Mesendoderm (in vitro differentiated cells): ENCODE data around the gene PDCD1LG2.

Experiments
- DNase-seq: peaks from one replicate; pipeline ENCODE4 v3.0.0; 2013
- H2AK5ac ChIP-seq: 2 replicates; pipeline ENCODE4 v1.6.1; 2013; ENCODE audit warnings: low read length, inconsistent platforms
- H2BK120ac ChIP-seq: 2 replicates; pipeline ENCODE4 v1.6.1; 2013; ENCODE audit warnings: low read depth, mild to moderate bottlenecking, low read length, moderate library complexity, mixed read lengths
- H2BK15ac ChIP-seq: replicated peaks from 2 replicates; pipeline ENCODE4 v1.6.1; 2013; ENCODE audit warnings: low read depth, mild to moderate bottlenecking, moderate library complexity
- H2BK5ac ChIP-seq: 2 replicates; pipeline ENCODE4 v1.6.1; 2013; ENCODE audit warnings: low read length, inconsistent platforms
- H3K18ac ChIP-seq: 2 replicates; pipeline ENCODE4 v1.6.1; 2013; ENCODE audit warnings: mild to moderate bottlenecking, low read length, mixed read lengths
- H3K23ac ChIP-seq: one replicate; pipeline ENCODE4 v1.6.1; 2013; ENCODE audit warnings: low read length
- H3K27ac ChIP-seq: 2 replicates; pipeline ENCODE4 v1.5.1; 2013; ENCODE audit warnings: low read depth, mild to moderate bottlenecking, inconsistent platforms, low read length, moderate library complexity
- H3K27me3 ChIP-seq: 2 replicates; pipeline ENCODE4 v1.6.1; 2013; ENCODE audit warnings: low read length, control low read depth, mild to moderate bottlenecking, inconsistent platforms; ENCODE audit not compliant: insufficient read depth, poor library complexity
- H3K36me3 ChIP-seq: 2 replicates; pipeline ENCODE4 v1.6.1; 2013; ENCODE audit warnings: low read length, inconsistent platforms; ENCODE audit not compliant: control insufficient read depth, insufficient read depth
- H3K4ac ChIP-seq: one replicate; pipeline ENCODE4 v1.6.1; 2013; ENCODE audit warnings: low read depth, mild to moderate bottlenecking, low read length, moderate library complexity
- H3K4me1 ChIP-seq: 2 replicates; pipeline ENCODE4 v1.6.1; 2013; ENCODE audit warnings: low read depth, low read length, inconsistent platforms; ENCODE audit not compliant: control insufficient read depth
- H3K4me2 ChIP-seq: 2 replicates; pipeline ENCODE4 v1.6.1; 2013; ENCODE audit warnings: low read length
- H3K4me3 ChIP-seq: 2 replicates; pipeline ENCODE4 v1.5.1; 2013; ENCODE audit warnings: mild to moderate bottlenecking, low read length
- H3K56ac ChIP-seq: one replicate; pipeline ENCODE4 v1.6.1; 2013; ENCODE audit warnings: low read length
- H3K79me1 ChIP-seq: 2 replicates; pipeline ENCODE4 v1.6.1; 2013; ENCODE audit warnings: low read length, inconsistent platforms
- H3K79me2 ChIP-seq: 2 replicates; pipeline ENCODE4 v1.6.1; 2013; ENCODE audit warnings: mild to moderate bottlenecking, low read length; ENCODE audit not compliant: control insufficient read depth, insufficient read depth
- H3K9ac ChIP-seq: 2 replicates; pipeline ENCODE4 v1.6.1; 2013; ENCODE audit warnings: low read length, inconsistent platforms
- H4K5ac ChIP-seq: one replicate; pipeline ENCODE4 v1.6.1; 2013; ENCODE audit warnings: low read length
- H4K8ac ChIP-seq: one replicate; pipeline ENCODE4 v1.6.1; 2013; ENCODE audit warnings: low read depth, mild to moderate bottlenecking, control low read depth, low read length, moderate library complexity
- WGBS: extraction: QIAGEN DNeasy Blood & Tissue Kit; methylation state at CpG from one replicate; pipeline ENCODE4 v1.1.7; 2013; ENCODE audit warnings: low lambda C conversion rate, missing lambda C conversion rate; ENCODE audit not compliant: insufficient coverage; ENCODE audit errors: extremely low coverage; 5-methylcytosine and 5-hydroxymethylcytosine counted together

Gene PDCD1LG2

GRCh38 chr9:5515261-5515650 is 4.9 kb downstream of the PDCD1LG2 start:
- H3K79me2 ChIP-seq: no peaks in the 10 kb centered on the region
- H4K8ac ChIP-seq: no peak overlapping the region
- H2AK5ac ChIP-seq: no peak overlapping the region
- H3K9ac ChIP-seq: no peak overlapping the region
- H3K27me3 ChIP-seq: no peaks in the 10 kb centered on the region
- H3K36me3 ChIP-seq: no peaks in the 10 kb centered on the region
- H2BK5ac ChIP-seq: no peak overlapping the region
- no peak overlapping the region for H3K4me3 ChIP-seq
- no CpG with 5 or more reads among the region's 4 CpGs for WGBS
- no peak overlapping the region for H3K27ac ChIP-seq
- DNase-seq: no peak
- no peak overlapping the region for H2BK120ac ChIP-seq
- no peak overlapping the region for H2BK15ac ChIP-seq
- no peak overlapping the region for H3K4me2 ChIP-seq
- H3K23ac ChIP-seq: no peak overlapping the region
- no peaks in the 10 kb centered on the region for H3K79me1 ChIP-seq
- no peak overlapping the region for H3K4ac ChIP-seq
- H3K18ac ChIP-seq: no peak overlapping the region
- H3K4me1 ChIP-seq: peaks cover 2% of the 10 kb centered on the region
- H4K5ac ChIP-seq: no peak overlapping the region
- H3K56ac ChIP-seq: no peak overlapping the region

GRCh38 chr9:5516453-5517220 is 6.3 kb downstream of the PDCD1LG2 start:
- no CpG with 5 or more reads among the region's 10 CpGs for WGBS
- no peak overlapping the region for H3K9ac ChIP-seq
- H2BK120ac ChIP-seq: no peak overlapping the region
- H3K27ac ChIP-seq: no peak overlapping the region
- H3K56ac ChIP-seq: no peak overlapping the region
- no peak overlapping the region for H3K4me2 ChIP-seq
- H4K8ac ChIP-seq: no peak overlapping the region
- no peaks in the 10 kb centered on the region for H3K36me3 ChIP-seq
- H3K27me3 ChIP-seq: no peaks in the 10 kb centered on the region
- no peak overlapping the region for H3K23ac ChIP-seq
- no peak overlapping the region for H3K4ac ChIP-seq
- no peak overlapping the region for H2AK5ac ChIP-seq
- no peaks in the 10 kb centered on the region for H3K79me2 ChIP-seq
- no peak for DNase-seq
- no peaks in the 10 kb centered on the region for H3K4me1 ChIP-seq
- H2BK15ac ChIP-seq: no peak overlapping the region
- H3K4me3 ChIP-seq: no peak overlapping the region
- H3K79me1 ChIP-seq: no peaks in the 10 kb centered on the region
- H4K5ac ChIP-seq: no peak overlapping the region
- no peak overlapping the region for H2BK5ac ChIP-seq
- no peak overlapping the region for H3K18ac ChIP-seq

GRCh38 chr9:5518171-5518936 is 8.0 kb downstream of the PDCD1LG2 start:
- Histone ChIP-seq H4K5ac (no peak overlapping the region), H3K36me3 (no peaks in the 10 kb centered on the region), H3K79me2 (no peaks in the 10 kb centered on the region)

GRCh38 chr9:5518937-5519319 is 8.6 kb downstream of the PDCD1LG2 start:
- Histone ChIP-seq H3K36me3 (no peaks in the 10 kb centered on the region), H3K23ac (no peak overlapping the region), H3K18ac (no peak overlapping the region), H3K4me1 (no peaks in the 10 kb centered on the region), H3K79me1 (no peaks in the 10 kb centered on the region), H2BK5ac (no peak overlapping the region), H3K4ac (no peak overlapping the region), H3K56ac (no peak overlapping the region), H3K9ac (no peak overlapping the region), H3K27ac (no peak overlapping the region), H2BK15ac (no peak overlapping the region), H2AK5ac (no peak overlapping the region), H4K5ac (no peak overlapping the region), H3K27me3 (no peaks in the 10 kb centered on the region), H4K8ac (no peak overlapping the region), H3K79me2 (no peaks in the 10 kb centered on the region), H3K4me3 (no peak overlapping the region), H2BK120ac (no peak overlapping the region), H3K4me2 (no peak overlapping the region)
- DNase-seq: no peak
- no CpG with 5 or more reads among the region's 2 CpGs for WGBS

More at GRCh38 chr9:5518171-5518936, 8.0 kb downstream of the PDCD1LG2 start:
- no peak overlapping the region for H2BK5ac ChIP-seq
- H3K56ac ChIP-seq: no peak overlapping the region
- no peak overlapping the region for H3K27ac ChIP-seq
- no peak overlapping the region for H2BK120ac ChIP-seq
- H3K18ac ChIP-seq: no peak overlapping the region
- H3K9ac ChIP-seq: no peak overlapping the region
- H3K4me2 ChIP-seq: no peak overlapping the region
- no peaks in the 10 kb centered on the region for H3K79me1 ChIP-seq
- no CpG with 5 or more reads among the region's 2 CpGs for WGBS
- DNase-seq: no peak
- no peak overlapping the region for H3K23ac ChIP-seq
- no peak overlapping the region for H2BK15ac ChIP-seq
- no peaks in the 10 kb centered on the region for H3K4me1 ChIP-seq
- H3K4ac ChIP-seq: no peak overlapping the region
- H4K8ac ChIP-seq: no peak overlapping the region
- no peaks in the 10 kb centered on the region for H3K27me3 ChIP-seq
- no peak overlapping the region for H3K4me3 ChIP-seq
- H2AK5ac ChIP-seq: no peak overlapping the region

- H3K4me3 ChIP-seq: no peak overlapping the region
- no peak overlapping the region for H2BK5ac ChIP-seq
- no peak overlapping the region for H2AK5ac ChIP-seq
- H3K56ac ChIP-seq: no peak overlapping the region
- H3K27ac ChIP-seq: no peak overlapping the region
- H3K36me3 ChIP-seq: no peaks in the 10 kb centered on the region
- no peak overlapping the region for H4K5ac ChIP-seq
- DNase-seq: no peak
- no peaks in the 10 kb centered on the region for H3K79me2 ChIP-seq
- no peak overlapping the region for H3K23ac ChIP-seq
- no CpG with 5 or more reads among the region's 4 CpGs for WGBS
- no peak overlapping the region for H4K8ac ChIP-seq
- no peaks in the 10 kb centered on the region for H3K4me1 ChIP-seq
- H3K4me2 ChIP-seq: no peak overlapping the region
- H3K18ac ChIP-seq: no peak overlapping the region
- H3K4ac ChIP-seq: no peak overlapping the region
- no peak overlapping the region for H2BK120ac ChIP-seq
- no peaks in the 10 kb centered on the region for H3K79me1 ChIP-seq
- H3K9ac ChIP-seq: no peak overlapping the region
- H3K27me3 ChIP-seq: no peaks in the 10 kb centered on the region
- H2BK15ac ChIP-seq: no peak overlapping the region
These were observed 13.8 kb downstream of the PDCD1LG2 start for GRCh38 chr9:5524090-5524489.
